ENCODE data around the gene FRMD4A. TPM values are rescaled to one million over a fixed set of nuclear protein-coding genes. Genes with fewer than 3 reads are reported as not detected.

Gene FRMD4A
- total RNA-seq, 2 donors from 2014 or later: 22.3 to 22.4 TPM

- Histone ChIP-seq H3K9me3 (ENCODE audit: control insufficient read depth, low read length) (peaks cover 41% of the 10 kb centered on the region), H3K27ac (ENCODE audit: low read depth, low read length) (no peak overlapping the region), H3K4me3 (ENCODE audit: low read length) (no peak overlapping the region), H3K4me1 (ENCODE audit: control insufficient read depth, insufficient read depth, low read length) (peaks cover 17% of the 10 kb centered on the region), H3K27me3 (ENCODE audit: control insufficient read depth, insufficient read depth, low read length, poor library complexity, severe bottlenecking) (no peaks in the 10 kb centered on the region), H3K36me3 (ENCODE audit: control insufficient read depth, insufficient read depth, low read length) (no peaks in the 10 kb centered on the region), H3K9ac (ENCODE audit: extremely low read depth, low read length, poor library complexity, severe bottlenecking) (no peak overlapping the region)
- H3K36me3 Mint-ChIP-seq (ENCODE audit: low read depth): no peaks in the 10 kb centered on the region
- WGBS, 2 experiments (ENCODE audit: insufficient coverage in 1 of 2, insufficient read length in 1 of 2): 98% methylated on average over 3 of the region's 3 CpGs; no CpG with 5 or more reads in 1 of the 2 experiments
- H3K4me1 Mint-ChIP-seq: peaks cover 31% of the 10 kb centered on the region
- no peak for DNase-seq
- H3K27ac Mint-ChIP-seq: no peak overlapping the region
- TF ChIP-seq CTCF (conservative IDR thresholded peaks at IDR 0.05): no peak
- H3K27me3 Mint-ChIP-seq (ENCODE audit: insufficient read depth): no peaks in the 10 kb centered on the region
- H3K4me3 Mint-ChIP-seq: no peak overlapping the region
- H3K9me3 Mint-ChIP-seq: peaks cover 34% of the 10 kb centered on the region
These were observed 37.2 kb downstream of the FRMD4A start for GRCh38 chr10:14293526-14293925.

- no peak for TF ChIP-seq CTCF (conservative IDR thresholded peaks at IDR 0.05)
- H3K4me3 ChIP-seq (ENCODE audit: low read length): no peak overlapping the region
- Mint-ChIP-seq H3K4me3 (no peak overlapping the region), H3K4me1 (peaks cover 11% of the 10 kb centered on the region), H3K27me3 (ENCODE audit: insufficient read depth) (no peaks in the 10 kb centered on the region), H3K27ac (no peak overlapping the region), H3K9me3 (peaks cover 45% of the 10 kb centered on the region), H3K36me3 (ENCODE audit: low read depth) (no peaks in the 10 kb centered on the region)
- H3K4me1 ChIP-seq (ENCODE audit: control insufficient read depth, insufficient read depth, low read length): peaks cover 4% of the 10 kb centered on the region
- no peaks in the 10 kb centered on the region for H3K36me3 ChIP-seq (ENCODE audit: control insufficient read depth, insufficient read depth, low read length)
- H3K9me3 ChIP-seq (ENCODE audit: control insufficient read depth, low read length): peaks cover 45% of the 10 kb centered on the region
- DNase-seq: no peak
- H3K9ac ChIP-seq (ENCODE audit: extremely low read depth, low read length, poor library complexity, severe bottlenecking): no peak overlapping the region
- WGBS, 2 experiments (ENCODE audit: insufficient coverage in 1 of 2, insufficient read length in 1 of 2): no CpG with 5 or more reads among the region's 1 CpG
- H3K27me3 ChIP-seq (ENCODE audit: control insufficient read depth, insufficient read depth, low read length, poor library complexity, severe bottlenecking): no peaks in the 10 kb centered on the region
- H3K27ac ChIP-seq (ENCODE audit: low read depth, low read length): no peak overlapping the region
These were observed 39.4 kb downstream of the FRMD4A start for GRCh38 chr10:14291296-14291695.

- H3K36me3 ChIP-seq (ENCODE audit: control insufficient read depth, insufficient read depth, low read length): no peaks in the 10 kb centered on the region
- Mint-ChIP-seq H3K27ac (no peak overlapping the region), H3K4me1 (peaks cover 20% of the 10 kb centered on the region), H3K4me3 (no peak overlapping the region), H3K36me3 (ENCODE audit: low read depth) (no peaks in the 10 kb centered on the region), H3K27me3 (ENCODE audit: insufficient read depth) (no peaks in the 10 kb centered on the region), H3K9me3 (peaks cover 36% of the 10 kb centered on the region)
- DNase-seq: no peak
- H3K4me1 ChIP-seq (ENCODE audit: control insufficient read depth, insufficient read depth, low read length): peaks cover 9% of the 10 kb centered on the region
- H3K9ac ChIP-seq (ENCODE audit: extremely low read depth, low read length, poor library complexity, severe bottlenecking): no peak overlapping the region
- H3K27me3 ChIP-seq (ENCODE audit: control insufficient read depth, insufficient read depth, low read length, poor library complexity, severe bottlenecking): no peaks in the 10 kb centered on the region
- no peak for TF ChIP-seq CTCF (conservative IDR thresholded peaks at IDR 0.05)
- WGBS, 2 experiments (ENCODE audit: insufficient coverage in 1 of 2, insufficient read length in 1 of 2): 95 to 96% methylated on average over 5 of the region's 6 CpGs
- H3K9me3 ChIP-seq (ENCODE audit: control insufficient read depth, low read length): peaks cover 29% of the 10 kb centered on the region
- H3K4me3 ChIP-seq (ENCODE audit: low read length): no peak overlapping the region
- H3K27ac ChIP-seq (ENCODE audit: low read depth, low read length): no peak overlapping the region
These were observed 44.7 kb downstream of the FRMD4A start for GRCh38 chr10:14285941-14286560.

All from endodermal cell (in vitro differentiated cells).